Body of pancreas (tissue), 4 donors: ENCODE measurements around the gene PKNOX2. TPM values are rescaled to one million over a fixed set of nuclear protein-coding genes. Genes with fewer than 3 reads are reported as not detected.
A peak's percentile ranks its signal among the peaks of the same experiment; 100 is the strongest.

ENCODE experiments used
- ATAC-seq: fragments of 150-250 bp; one replicate; pipeline ENCODE4 v1.9.1; 2016
- DNase-seq, 4 donors: peaks; one replicate each; pipeline ENCODE4 v3.0.0-alpha.2; 2019
- H3K27ac ChIP-seq, 4 donors: fragments of 200-600 bp; sonication (generic); 1 replicate in 3 of 4; 2 replicates in 1 of 4; pipeline versions ENCODE4 v1.5.1 to v1.6.1; 2016 to 2019; ENCODE audit warnings: mild to moderate bottlenecking in 1 of 4, mixed read lengths in 1 of 4, moderate library complexity in 1 of 4
- H3K27me3 ChIP-seq, 2 donors: fragments of 200-600 bp; sonication (generic); one replicate each; pipeline ENCODE4 v1.6.0; 2016; ENCODE audit warnings: mild to moderate bottlenecking in 1 of 2
- H3K36me3 ChIP-seq, 2 donors: fragments of 200-600 bp; sonication (generic); replicated peaks in 1 of 2; 2 replicates each; pipeline ENCODE4 v1.5.1; 2016; ENCODE audit warnings: low read depth in 2 of 2; ENCODE audit not compliant: insufficient read depth in 1 of 2
- H3K4me1 ChIP-seq: fragments of 200-600 bp; sonication (generic); one replicate; pipeline ENCODE4 v1.6.0; 2016
- H3K4me3 ChIP-seq, 2 donors: fragments of 200-600 bp; sonication (generic); 1 replicate in 1 of 2; 2 replicates in 1 of 2; pipeline ENCODE4 v1.5.1; 2016 to 2019
- H3K9me3 ChIP-seq, 3 donors: fragments of 200-600 bp; sonication (generic); 1 replicate in 2 of 3; 2 replicates in 1 of 3; pipeline ENCODE4 v1.5.1; 2016
- POLR2A ChIP-seq, 3 donors: fragments of 450-650 bp; IDR thresholded peaks; one replicate each; pipeline ENCODE4 v1.6.1; 2016; ENCODE audit warnings: antibody characterized with exemption in 3 of 3, mild to moderate bottlenecking in 2 of 3
- WGBS, 2 donors: methylation state at CpG; one replicate each; pipeline ENCODE4 v1.1.5; 2017; 5-methylcytosine and 5-hydroxymethylcytosine counted together
- intact Hi-C: fragments of 100-400 bp; cut with DNase I; formaldehyde crosslinking; loops from one replicate; pipeline ENCODE4 v1.15.1; 2023
- total RNA-seq, 2 donors: library from RNA; depleted of rRNA; stranded (reverse); fragments of >200 nt; gene quantifications; one replicate each; pipeline ENCODE4 v1.1.0, GENCODE V29; 2016
- TF ChIP-seq, protein P1 (sequence below), 7 experiments: fragments of 450-650 bp in 4 of 7; fragments of 200-600 bp in 3 of 7; sonication (generic) in 3 of 7; IDR thresholded peaks; one replicate each; pipeline ENCODE4 v1.5.1; 2016 to 2019; ENCODE audit warnings: antibody characterized with exemption in 7 of 7

PKNOX2 gene
- total RNA-seq, 2 donors from 2014 or later: 4.2 to 4.9 TPM

GRCh38 chr11:125390946-125391345 lies 226.4 kb downstream of the PKNOX2 start:
- Histone ChIP-seq H3K4me1 (no peaks in the 10 kb centered on the region), H3K4me3 (no peak overlapping the region), H3K9me3 (no peaks in the 10 kb centered on the region), H3K27ac (peak overlapping the region in 1 of 4 donors; percentile 38), H3K36me3 (no peaks in the 10 kb centered on the region), H3K27me3 (no peaks in the 10 kb centered on the region)
- DNase-seq (no peak), ATAC-seq (peak; percentile 65)
- 22 to 28% methylated on average over 5 of the region's 5 CpGs for WGBS, 2 donors
- intact Hi-C loops: no loop called here
- TF ChIP-seq, protein P1, sequence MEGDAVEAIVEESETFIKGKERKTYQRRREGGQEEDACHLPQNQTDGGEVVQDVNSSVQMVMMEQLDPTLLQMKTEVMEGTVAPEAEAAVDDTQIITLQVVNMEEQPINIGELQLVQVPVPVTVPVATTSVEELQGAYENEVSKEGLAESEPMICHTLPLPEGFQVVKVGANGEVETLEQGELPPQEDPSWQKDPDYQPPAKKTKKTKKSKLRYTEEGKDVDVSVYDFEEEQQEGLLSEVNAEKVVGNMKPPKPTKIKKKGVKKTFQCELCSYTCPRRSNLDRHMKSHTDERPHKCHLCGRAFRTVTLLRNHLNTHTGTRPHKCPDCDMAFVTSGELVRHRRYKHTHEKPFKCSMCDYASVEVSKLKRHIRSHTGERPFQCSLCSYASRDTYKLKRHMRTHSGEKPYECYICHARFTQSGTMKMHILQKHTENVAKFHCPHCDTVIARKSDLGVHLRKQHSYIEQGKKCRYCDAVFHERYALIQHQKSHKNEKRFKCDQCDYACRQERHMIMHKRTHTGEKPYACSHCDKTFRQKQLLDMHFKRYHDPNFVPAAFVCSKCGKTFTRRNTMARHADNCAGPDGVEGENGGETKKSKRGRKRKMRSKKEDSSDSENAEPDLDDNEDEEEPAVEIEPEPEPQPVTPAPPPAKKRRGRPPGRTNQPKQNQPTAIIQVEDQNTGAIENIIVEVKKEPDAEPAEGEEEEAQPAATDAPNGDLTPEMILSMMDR (IDR thresholded peaks at IDR 0.05): no peak
- no peak for TF ChIP-seq POLR2A (IDR thresholded peaks at IDR 0.05)

GRCh38 chr11:125393331-125393730 lies 228.8 kb downstream of the PKNOX2 start:
- intact Hi-C loops: no loop called here
- no peak for DNase-seq
- TF ChIP-seq, protein P1 (IDR thresholded peaks at IDR 0.05): no peak
- TF ChIP-seq POLR2A (IDR thresholded peaks at IDR 0.05): no peak

DNA sequence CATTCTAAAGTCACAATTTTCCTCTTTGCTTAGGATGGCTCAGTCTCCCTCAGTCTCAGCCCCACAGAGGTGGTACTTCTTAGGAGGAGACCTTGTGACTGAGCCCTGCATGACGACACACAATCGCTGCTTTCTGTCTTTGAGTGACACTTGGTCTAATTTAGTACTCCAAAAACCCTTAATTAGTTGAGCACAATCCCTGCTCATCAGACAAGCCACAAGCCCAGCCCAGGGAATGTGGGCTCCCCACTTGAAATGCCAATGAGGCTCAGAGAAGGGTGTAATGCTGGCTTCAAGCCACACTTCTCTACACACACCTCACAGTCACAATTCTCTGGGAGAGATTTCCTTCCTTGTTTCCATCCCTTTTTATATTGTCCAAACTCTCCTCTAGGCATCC lies 229.7 kb downstream of the PKNOX2 start:
- intact Hi-C loops: no loop called here
- DNase-seq: no peak
- TF ChIP-seq, protein P1 (IDR thresholded peaks at IDR 0.05): no peak
- TF ChIP-seq POLR2A (IDR thresholded peaks at IDR 0.05): no peak
- Histone ChIP-seq H3K9me3 (no peaks in the 10 kb centered on the region), H3K27me3 (no peaks in the 10 kb centered on the region), H3K4me3 (no peak overlapping the region), H3K36me3 (no peaks in the 10 kb centered on the region), H3K4me1 (no peaks in the 10 kb centered on the region), H3K27ac (no peak overlapping the region)
- 81 to 84% methylated on average over 2 of the region's 2 CpGs for WGBS, 2 donors
- ATAC-seq: no peak

More at GRCh38 chr11:125393331-125393730, 228.8 kb downstream of the PKNOX2 start:
- ATAC-seq: no peak
- 79 to 85% methylated on average over 9 of the region's 9 CpGs for WGBS, 2 donors
- no peaks in the 10 kb centered on the region for H3K36me3 ChIP-seq
- H3K9me3 ChIP-seq: no peaks in the 10 kb centered on the region
- no peaks in the 10 kb centered on the region for H3K27me3 ChIP-seq
- no peaks in the 10 kb centered on the region for H3K4me1 ChIP-seq
- H3K27ac ChIP-seq: no peak overlapping the region
- no peak overlapping the region for H3K4me3 ChIP-seq

DNA sequence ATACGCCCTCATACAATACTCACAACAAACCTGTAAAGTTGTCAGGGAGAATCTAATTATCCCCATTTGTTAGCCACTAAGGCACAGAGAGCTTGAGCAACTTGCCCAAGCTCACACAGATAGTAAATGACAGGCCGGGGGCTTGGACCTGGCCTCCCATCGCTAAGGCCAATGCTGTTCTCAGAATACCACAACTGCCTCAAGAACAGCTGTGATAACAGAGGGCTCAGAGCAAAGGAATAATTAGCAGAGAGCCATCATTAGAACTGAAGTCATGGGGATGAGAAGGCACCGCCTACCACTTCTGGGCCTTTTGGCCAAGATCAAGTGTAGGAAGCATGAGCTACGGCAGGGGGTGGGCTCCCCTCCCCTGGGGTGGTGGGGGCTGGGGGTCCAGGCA lies 232.9 kb downstream of the PKNOX2 start:
- Histone ChIP-seq H3K4me1 (no peaks in the 10 kb centered on the region), H3K9me3 (no peaks in the 10 kb centered on the region), H3K4me3 (no peak overlapping the region), H3K36me3 (no peaks in the 10 kb centered on the region), H3K27ac (no peak overlapping the region), H3K27me3 (no peaks in the 10 kb centered on the region)
- DNase-seq (no peak), ATAC-seq (no peak)
- intact Hi-C loops: no loop called here
- 90 to 93% methylated on average over 5 of the region's 5 CpGs for WGBS, 2 donors
- no peak for TF ChIP-seq POLR2A (IDR thresholded peaks at IDR 0.05)
- TF ChIP-seq, protein P1 (IDR thresholded peaks at IDR 0.05): no peak

DNA sequence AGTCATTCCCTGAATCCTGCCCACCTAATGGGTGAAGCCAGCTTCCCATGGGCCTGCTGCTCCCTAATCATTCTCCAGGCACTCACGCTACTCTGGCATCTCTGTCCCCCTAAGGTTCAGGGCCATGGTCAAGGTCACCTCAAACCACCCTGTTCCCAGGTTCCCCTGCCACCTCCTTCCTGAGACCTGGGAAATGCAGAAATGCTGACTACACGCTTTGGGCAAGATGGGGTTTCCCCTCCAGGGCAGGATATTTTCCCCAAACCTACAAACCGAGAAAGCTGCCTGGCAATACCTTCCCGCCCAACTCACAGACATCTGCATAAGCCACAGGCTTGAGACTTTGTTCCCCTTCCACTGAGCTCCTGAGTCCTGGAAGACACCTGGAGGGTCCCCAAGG lies 233.9 kb downstream of the PKNOX2 start:
- Histone ChIP-seq H3K4me1 (no peaks in the 10 kb centered on the region), H3K27ac (no peak overlapping the region), H3K4me3 (no peak overlapping the region), H3K27me3 (no peaks in the 10 kb centered on the region), H3K36me3 (no peaks in the 10 kb centered on the region), H3K9me3 (no peaks in the 10 kb centered on the region)
- intact Hi-C loops: no loop called here
- WGBS, 2 donors: 72 to 76% methylated on average over 4 of the region's 4 CpGs
- DNase-seq (no peak), ATAC-seq (no peak)
- TF ChIP-seq, protein P1 (IDR thresholded peaks at IDR 0.05): no peak
- no peak for TF ChIP-seq POLR2A (IDR thresholded peaks at IDR 0.05)
